Liver (tissue), 9 donors: ENCODE measurements around the gene RBM5. TPM values are rescaled to one million over a fixed set of nuclear protein-coding genes. Genes with fewer than 3 reads are reported as not detected.

Experiments
- DNase-seq: peaks from one replicate; pipeline ENCODE4 v3.0.0-alpha.2; 2017; ENCODE audit warnings: low spot score
- H3K27ac ChIP-seq, 2 donors: one replicate each; pipeline ENCODE4 v1.7.0; 2013; ENCODE audit warnings: inconsistent platforms in 2 of 2, low read length in 2 of 2, control low read depth in 1 of 2, low read depth in 1 of 2, mild to moderate bottlenecking in 1 of 2
- H3K27me3 ChIP-seq, 4 donors: one replicate each; pipeline versions ENCODE4 v1.6.1 to v1.7.0; 2013; ENCODE audit warnings: low read length in 3 of 4, inconsistent platforms in 1 of 4, mild to moderate bottlenecking in 1 of 4, moderate library complexity in 1 of 4; ENCODE audit not compliant: control insufficient read depth in 4 of 4, insufficient read depth in 4 of 4
- H3K36me3 ChIP-seq, 4 donors: one replicate each; pipeline versions ENCODE4 v1.6.1 to v1.7.0; 2013; ENCODE audit warnings: low read length in 3 of 4, mild to moderate bottlenecking in 3 of 4, low read depth in 1 of 4, moderate library complexity in 1 of 4; ENCODE audit not compliant: control insufficient read depth in 4 of 4, insufficient read depth in 3 of 4
- H3K4me1 ChIP-seq, 4 donors: one replicate each; pipeline versions ENCODE4 v1.6.1 to v1.7.0; 2013; ENCODE audit warnings: low read length in 3 of 4, mild to moderate bottlenecking in 3 of 4, moderate library complexity in 1 of 4; ENCODE audit not compliant: control insufficient read depth in 4 of 4, insufficient read depth in 4 of 4
- H3K4me3 ChIP-seq, 3 donors: one replicate each; pipeline versions ENCODE4 v1.6.1 to v1.7.0; 2013; ENCODE audit warnings: low read length in 3 of 3, control low read depth in 1 of 3, low read depth in 1 of 3, mild to moderate bottlenecking in 1 of 3
- H3K9ac ChIP-seq, 2 donors: one replicate each; pipeline ENCODE4 v1.7.0; 2013; ENCODE audit warnings: low read length in 2 of 2, mild to moderate bottlenecking in 2 of 2, moderate library complexity in 2 of 2, control low read depth in 1 of 2, low read depth in 1 of 2
- H3K9me3 ChIP-seq, 4 donors: one replicate each; pipeline versions ENCODE4 v1.6.1 to v1.7.0; 2013; ENCODE audit warnings: low read length in 3 of 4; ENCODE audit not compliant: control insufficient read depth in 4 of 4
- ATF3 ChIP-seq: IDR thresholded peaks from 2 replicates; pipeline ENCODE4 v1.6.1; 2016; ENCODE audit warnings: antibody characterized with exemption
- FOXA1 ChIP-seq: IDR thresholded peaks from 2 replicates; pipeline ENCODE4 v1.6.1; 2016; ENCODE audit warnings: antibody characterized with exemption
- FOXA2 ChIP-seq: IDR thresholded peaks from 2 replicates; pipeline ENCODE4 v1.6.1; 2016; ENCODE audit warnings: antibody characterized with exemption
- GABPA ChIP-seq, 2 donors: IDR thresholded peaks in 1 of 2; conservative IDR thresholded peaks in 1 of 2; 2 replicates each; pipeline ENCODE4 v1.6.1; 2016; ENCODE audit warnings: antibody characterized with exemption in 2 of 2, mild to moderate bottlenecking in 1 of 2, moderate library complexity in 1 of 2
- HNF4G ChIP-seq: IDR thresholded peaks from 2 replicates; pipeline ENCODE4 v1.6.1; 2016; ENCODE audit warnings: antibody characterized with exemption
- JUND ChIP-seq, 2 donors: IDR thresholded peaks; 2 replicates each; pipeline ENCODE4 v1.6.1; 2016; ENCODE audit warnings: antibody characterized with exemption in 2 of 2
- MAX ChIP-seq: IDR thresholded peaks from 2 replicates; pipeline ENCODE4 v1.6.1; 2016; ENCODE audit warnings: antibody characterized with exemption
- NR2F2 ChIP-seq: IDR thresholded peaks from 2 replicates; pipeline ENCODE4 v1.6.1; 2016; ENCODE audit warnings: antibody characterized with exemption
- RAD21 ChIP-seq, 2 donors: IDR thresholded peaks; 2 replicates each; pipeline ENCODE4 v1.6.1; 2016; ENCODE audit warnings: antibody characterized with exemption in 2 of 2, mild to moderate bottlenecking in 2 of 2
- REST ChIP-seq: IDR thresholded peaks from 2 replicates; pipeline ENCODE4 v1.6.1; 2016; ENCODE audit warnings: antibody characterized with exemption, mild to moderate bottlenecking
- RXRA ChIP-seq, 2 donors: IDR thresholded peaks; 2 replicates each; pipeline ENCODE4 v1.6.1; 2017 to 2018; ENCODE audit warnings: antibody characterized with exemption in 2 of 2, mild to moderate bottlenecking in 1 of 2
- SP1 ChIP-seq: IDR thresholded peaks from 2 replicates; pipeline ENCODE4 v1.6.1; 2018; ENCODE audit warnings: antibody characterized with exemption, mild to moderate bottlenecking
- TAF1 ChIP-seq: conservative IDR thresholded peaks from 2 replicates; pipeline ENCODE4 v1.6.1; 2016; ENCODE audit warnings: antibody characterized with exemption, mild to moderate bottlenecking
- YY1 ChIP-seq: IDR thresholded peaks from 2 replicates; pipeline ENCODE4 v1.6.1; 2016; ENCODE audit warnings: antibody characterized with exemption, mild to moderate bottlenecking
- WGBS: extraction: QIAGEN DNeasy Blood & Tissue Kit; methylation state at CpG from one replicate; pipeline ENCODE4 v1.1.7; 2013; 5-methylcytosine and 5-hydroxymethylcytosine counted together
- polyA plus RNA-seq, 2 donors: library from polyadenylated mRNA; stranded (reverse) in 1 of 2; unstranded in 1 of 2; fragments of 200-250 nt in 1 of 2; fragments of >200 nt in 1 of 2; fragmentation: Nextera tagmentation in 1 of 2; extraction: Ambion mirVana in 1 of 2; gene quantifications; one replicate each; pipeline versions ENCODE4 v1.2.1 to v1.2.3, GENCODE V29; 2013 to 2015
- total RNA-seq, 2 donors: library from RNA; depleted of rRNA; stranded (reverse); fragments of >200 nt; gene quantifications; one replicate each; pipeline ENCODE4 v1.2.3, GENCODE V29; 2014
- TF ChIP-seq, protein P1 (sequence below): fragments of 150-350 bp; IDR thresholded peaks from 2 replicates; pipeline ENCODE4 v1.5.1; 2017; ENCODE audit warnings: improper control_type of control experiment, low read depth, low read length; ENCODE audit not compliant: missing input control
- TF ChIP-seq, protein P2 (sequence below): IDR thresholded peaks from 2 replicates; pipeline ENCODE4 v1.6.1; 2016; ENCODE audit warnings: antibody characterized with exemption
- donor health status: healthy.
- donor health status: healthy.
- donor health status: healthy.
- donor health status: healthy.
- donor health status: healthy.

RBM5 gene
- total and polyA plus RNA-seq, 4 donors: 21.2 to 142 (median 64.3) TPM

- Histone ChIP-seq H3K9ac (no peak overlapping the region), H3K36me3 (no peaks in the 10 kb centered on the region), H3K4me1 (no peaks in the 10 kb centered on the region), H3K27me3 (no peaks in the 10 kb centered on the region), H3K4me3 (no peak overlapping the region), H3K9me3 (no peaks in the 10 kb centered on the region), H3K27ac (no peak overlapping the region)
- 93% methylated on average over 2 of the region's 2 CpGs for WGBS
- TF ChIP-seq, protein P1, sequence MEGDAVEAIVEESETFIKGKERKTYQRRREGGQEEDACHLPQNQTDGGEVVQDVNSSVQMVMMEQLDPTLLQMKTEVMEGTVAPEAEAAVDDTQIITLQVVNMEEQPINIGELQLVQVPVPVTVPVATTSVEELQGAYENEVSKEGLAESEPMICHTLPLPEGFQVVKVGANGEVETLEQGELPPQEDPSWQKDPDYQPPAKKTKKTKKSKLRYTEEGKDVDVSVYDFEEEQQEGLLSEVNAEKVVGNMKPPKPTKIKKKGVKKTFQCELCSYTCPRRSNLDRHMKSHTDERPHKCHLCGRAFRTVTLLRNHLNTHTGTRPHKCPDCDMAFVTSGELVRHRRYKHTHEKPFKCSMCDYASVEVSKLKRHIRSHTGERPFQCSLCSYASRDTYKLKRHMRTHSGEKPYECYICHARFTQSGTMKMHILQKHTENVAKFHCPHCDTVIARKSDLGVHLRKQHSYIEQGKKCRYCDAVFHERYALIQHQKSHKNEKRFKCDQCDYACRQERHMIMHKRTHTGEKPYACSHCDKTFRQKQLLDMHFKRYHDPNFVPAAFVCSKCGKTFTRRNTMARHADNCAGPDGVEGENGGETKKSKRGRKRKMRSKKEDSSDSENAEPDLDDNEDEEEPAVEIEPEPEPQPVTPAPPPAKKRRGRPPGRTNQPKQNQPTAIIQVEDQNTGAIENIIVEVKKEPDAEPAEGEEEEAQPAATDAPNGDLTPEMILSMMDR: no peak
- TF ChIP-seq ATF3 (no peak), NR2F2 (no peak), FOXA2 (no peak), RAD21 (IDR thresholded peaks at IDR 0.05) (no peak), RXRA (IDR thresholded peaks at IDR 0.05) (no peak), YY1 (no peak), FOXA1 (no peak), SP1 (no peak), MAX (no peak)
- TF ChIP-seq, protein P2, sequence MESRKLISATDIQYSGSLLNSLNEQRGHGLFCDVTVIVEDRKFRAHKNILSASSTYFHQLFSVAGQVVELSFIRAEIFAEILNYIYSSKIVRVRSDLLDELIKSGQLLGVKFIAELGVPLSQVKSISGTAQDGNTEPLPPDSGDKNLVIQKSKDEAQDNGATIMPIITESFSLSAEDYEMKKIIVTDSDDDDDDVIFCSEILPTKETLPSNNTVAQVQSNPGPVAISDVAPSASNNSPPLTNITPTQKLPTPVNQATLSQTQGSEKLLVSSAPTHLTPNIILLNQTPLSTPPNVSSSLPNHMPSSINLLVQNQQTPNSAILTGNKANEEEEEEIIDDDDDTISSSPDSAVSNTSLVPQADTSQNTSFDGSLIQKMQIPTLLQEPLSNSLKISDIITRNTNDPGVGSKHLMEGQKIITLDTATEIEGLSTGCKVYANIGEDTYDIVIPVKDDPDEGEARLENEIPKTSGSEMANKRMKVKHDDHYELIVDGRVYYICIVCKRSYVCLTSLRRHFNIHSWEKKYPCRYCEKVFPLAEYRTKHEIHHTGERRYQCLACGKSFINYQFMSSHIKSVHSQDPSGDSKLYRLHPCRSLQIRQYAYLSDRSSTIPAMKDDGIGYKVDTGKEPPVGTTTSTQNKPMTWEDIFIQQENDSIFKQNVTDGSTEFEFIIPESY: no peak
- DNase-seq: no peak
These were observed 41.7 kb downstream of the RBM5 start for GRCh38 chr3:50130436-50130835.

DNA sequence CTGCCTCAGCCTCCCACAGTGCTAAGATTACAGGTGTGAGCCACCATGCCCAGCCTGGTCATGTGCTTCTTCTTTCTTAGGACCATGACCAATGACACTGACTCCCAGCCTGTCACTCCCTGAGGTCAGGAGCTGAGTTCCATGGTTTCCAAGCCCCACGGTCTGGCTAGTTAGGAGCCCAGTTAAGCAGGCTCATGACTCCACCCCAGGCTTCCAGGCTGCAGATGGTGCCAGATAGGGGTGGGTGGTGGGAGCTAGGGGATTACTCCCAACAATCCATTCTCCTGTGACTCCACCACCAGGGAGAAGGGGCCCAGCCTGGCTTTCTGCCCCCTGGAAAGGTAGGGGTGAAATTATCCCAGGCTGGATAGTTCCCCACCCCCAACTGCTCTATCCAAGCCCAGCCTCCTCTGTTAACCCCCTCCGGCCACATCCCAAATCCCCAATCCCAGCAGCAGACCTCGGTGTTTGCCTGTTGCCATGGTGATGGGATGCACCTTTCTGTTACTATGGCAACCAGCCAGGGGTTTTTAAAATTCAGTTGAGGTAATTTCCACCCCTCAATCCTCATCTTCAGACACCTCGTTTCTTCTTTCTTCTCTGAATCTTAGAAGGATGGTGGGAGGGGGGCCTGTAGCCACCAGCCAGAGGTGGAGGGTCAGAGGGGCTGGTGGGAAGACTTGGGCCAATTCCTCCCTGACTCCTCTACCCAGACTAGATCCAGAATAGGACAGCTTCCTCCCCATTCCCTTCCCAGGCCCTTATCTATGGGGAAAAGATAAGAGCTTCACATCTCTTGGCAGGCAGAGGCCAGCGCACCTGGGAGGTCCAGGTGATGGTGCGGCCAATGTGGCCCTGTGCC lies 43.9 kb downstream of the RBM5 start:
- no peak overlapping the region for H3K9ac ChIP-seq
- H3K36me3 ChIP-seq: no peaks in the 10 kb centered on the region
- no peaks in the 10 kb centered on the region for H3K27me3 ChIP-seq
- H3K9me3 ChIP-seq: no peaks in the 10 kb centered on the region
- DNase-seq: no peak
- H3K27ac ChIP-seq: no peak overlapping the region
- TF ChIP-seq NR2F2: no peak
- no peak for TF ChIP-seq JUND (IDR thresholded peaks at IDR 0.05)
- TF ChIP-seq YY1: no peak
- no peak for TF ChIP-seq SP1
- no peak for TF ChIP-seq REST
- no peak for TF ChIP-seq GABPA (IDR thresholded peaks at IDR 0.05 in 1 of 2, conservative IDR thresholded peaks at IDR 0.05 in 1 of 2)
- TF ChIP-seq ATF3: no peak
- TF ChIP-seq RAD21 (IDR thresholded peaks at IDR 0.05): no peak
- TF ChIP-seq RXRA (IDR thresholded peaks at IDR 0.05): no peak
- TF ChIP-seq FOXA1: no peak
- TF ChIP-seq HNF4G: no peak
- TF ChIP-seq TAF1: no peak
- TF ChIP-seq, protein P2: no peak
- TF ChIP-seq FOXA2: no peak
- TF ChIP-seq, protein P1: no peak
- WGBS: 75% methylated on average over 6 of the region's 6 CpGs
- H3K4me3 ChIP-seq: no peak overlapping the region
- H3K4me1 ChIP-seq: no peaks in the 10 kb centered on the region
